Suprapubic skin (tissue), 4 donors: Measurements from ENCODE around the gene PROC. TPM values are rescaled to one million over a fixed set of nuclear protein-coding genes. Genes with fewer than 3 reads are reported as not detected.

Experiments
- DNase-seq, 2 donors: peaks; one replicate each; pipeline ENCODE4 v3.0.0-alpha.2; 2019; ENCODE audit warnings: low spot score in 2 of 2
- H3K27ac ChIP-seq: fragments of 200-600 bp; sonication (generic); one replicate; pipeline ENCODE4 v1.5.1; 2019
- H3K27me3 ChIP-seq: fragments of 200-600 bp; sonication (generic); one replicate; pipeline ENCODE4 v1.5.1; 2019
- H3K36me3 ChIP-seq: fragments of 200-600 bp; sonication (generic); one replicate; pipeline ENCODE4 v1.5.1; 2019
- H3K4me1 ChIP-seq: fragments of 200-600 bp; sonication (generic); one replicate; pipeline ENCODE4 v1.5.1; 2019
- H3K4me3 ChIP-seq: fragments of 200-600 bp; sonication (generic); one replicate; pipeline ENCODE4 v1.5.1; 2019; ENCODE audit warnings: mild to moderate bottlenecking
- H3K9me3 ChIP-seq: fragments of 200-600 bp; sonication (generic); one replicate; pipeline ENCODE4 v1.5.1; 2019
- EP300 ChIP-seq: sonication (generic); formaldehyde crosslinking; IDR thresholded peaks from one replicate; pipeline ENCODE4 v1.6.1; 2017; ENCODE audit warnings: antibody characterized with exemption
- POLR2A ChIP-seq, 2 donors: fragments of 450-650 bp; IDR thresholded peaks; one replicate each; pipeline ENCODE4 v1.6.1; 2017; ENCODE audit warnings: antibody characterized with exemption in 2 of 2, mild to moderate bottlenecking in 2 of 2, moderate library complexity in 2 of 2
- POLR2AphosphoS5 ChIP-seq, 3 donors: sonication (generic); formaldehyde crosslinking; IDR thresholded peaks; one replicate each; pipeline ENCODE4 v1.6.1; 2017; ENCODE audit warnings: antibody characterized with exemption in 3 of 3
- WGBS: methylation state at CpG from one replicate; pipeline ENCODE4 v1.1.5; 2018; 5-methylcytosine and 5-hydroxymethylcytosine counted together
- total RNA-seq, 4 donors: library from RNA; depleted of rRNA; stranded (reverse); fragments of >200 nt; gene quantifications; one replicate each; pipeline ENCODE4 v1.1.0, GENCODE V29; 2016
- TF ChIP-seq, protein P1 (sequence below), 2 donors: fragments of 200-600 bp in 1 of 2; fragments of 450-650 bp in 1 of 2; sonication (generic) in 1 of 2; IDR thresholded peaks; one replicate each; pipeline ENCODE4 v1.5.1; 2016 to 2019; ENCODE audit warnings: antibody characterized with exemption in 2 of 2, mild to moderate bottlenecking in 1 of 2, moderate library complexity in 1 of 2

PROC gene
- total RNA-seq, 4 donors from 2014 or later: 0.36 to 7.1 TPM; not detected in 2

DNA sequence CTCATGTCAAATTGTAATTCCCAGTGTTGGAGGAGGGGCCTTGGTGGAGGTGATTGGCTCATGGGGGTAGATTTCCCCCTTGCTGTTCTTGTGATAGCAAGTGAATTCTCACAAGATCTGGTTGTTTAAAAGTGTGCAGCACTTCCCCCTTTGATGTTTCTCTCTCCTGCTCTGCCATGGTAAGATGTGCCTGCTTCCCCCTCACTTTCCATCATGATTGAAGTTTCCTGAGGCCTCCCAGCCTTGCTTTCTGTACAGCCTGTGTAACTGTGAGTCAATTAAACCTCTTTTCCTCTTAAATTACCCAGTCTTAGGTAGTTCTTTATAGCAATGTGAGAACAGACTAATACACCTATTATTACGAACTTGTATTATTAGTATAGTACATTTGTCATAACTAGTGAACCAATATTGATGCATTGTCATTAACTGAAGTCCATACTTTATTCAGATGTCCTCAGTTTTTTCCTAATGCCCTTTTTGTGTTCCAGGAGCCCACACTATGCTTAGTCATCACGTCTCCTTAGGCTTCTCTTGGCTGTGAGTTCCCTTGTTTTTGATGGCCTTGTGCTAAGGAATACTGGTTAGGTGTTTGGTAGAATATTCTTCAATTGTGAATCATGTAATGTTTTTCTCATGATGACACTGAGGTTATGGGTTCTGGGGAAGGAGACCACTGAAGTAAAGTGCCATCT lies 25.9 kb upstream of the PROC start:
- no peak for TF ChIP-seq EP300
- TF ChIP-seq, protein P1, sequence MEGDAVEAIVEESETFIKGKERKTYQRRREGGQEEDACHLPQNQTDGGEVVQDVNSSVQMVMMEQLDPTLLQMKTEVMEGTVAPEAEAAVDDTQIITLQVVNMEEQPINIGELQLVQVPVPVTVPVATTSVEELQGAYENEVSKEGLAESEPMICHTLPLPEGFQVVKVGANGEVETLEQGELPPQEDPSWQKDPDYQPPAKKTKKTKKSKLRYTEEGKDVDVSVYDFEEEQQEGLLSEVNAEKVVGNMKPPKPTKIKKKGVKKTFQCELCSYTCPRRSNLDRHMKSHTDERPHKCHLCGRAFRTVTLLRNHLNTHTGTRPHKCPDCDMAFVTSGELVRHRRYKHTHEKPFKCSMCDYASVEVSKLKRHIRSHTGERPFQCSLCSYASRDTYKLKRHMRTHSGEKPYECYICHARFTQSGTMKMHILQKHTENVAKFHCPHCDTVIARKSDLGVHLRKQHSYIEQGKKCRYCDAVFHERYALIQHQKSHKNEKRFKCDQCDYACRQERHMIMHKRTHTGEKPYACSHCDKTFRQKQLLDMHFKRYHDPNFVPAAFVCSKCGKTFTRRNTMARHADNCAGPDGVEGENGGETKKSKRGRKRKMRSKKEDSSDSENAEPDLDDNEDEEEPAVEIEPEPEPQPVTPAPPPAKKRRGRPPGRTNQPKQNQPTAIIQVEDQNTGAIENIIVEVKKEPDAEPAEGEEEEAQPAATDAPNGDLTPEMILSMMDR (IDR thresholded peaks at IDR 0.05): no peak
- no peak for TF ChIP-seq POLR2A (IDR thresholded peaks at IDR 0.05)
- no peak for TF ChIP-seq POLR2AphosphoS5 (IDR thresholded peaks at IDR 0.05)
- Histone ChIP-seq H3K4me1 (peaks cover 11% of the 10 kb centered on the region), H3K27me3 (no peaks in the 10 kb centered on the region), H3K36me3 (no peaks in the 10 kb centered on the region), H3K4me3 (no peak overlapping the region), H3K27ac (no peak overlapping the region), H3K9me3 (no peaks in the 10 kb centered on the region)
- no peak for DNase-seq
- 81% methylated on average over 2 of the region's 2 CpGs for WGBS

DNA sequence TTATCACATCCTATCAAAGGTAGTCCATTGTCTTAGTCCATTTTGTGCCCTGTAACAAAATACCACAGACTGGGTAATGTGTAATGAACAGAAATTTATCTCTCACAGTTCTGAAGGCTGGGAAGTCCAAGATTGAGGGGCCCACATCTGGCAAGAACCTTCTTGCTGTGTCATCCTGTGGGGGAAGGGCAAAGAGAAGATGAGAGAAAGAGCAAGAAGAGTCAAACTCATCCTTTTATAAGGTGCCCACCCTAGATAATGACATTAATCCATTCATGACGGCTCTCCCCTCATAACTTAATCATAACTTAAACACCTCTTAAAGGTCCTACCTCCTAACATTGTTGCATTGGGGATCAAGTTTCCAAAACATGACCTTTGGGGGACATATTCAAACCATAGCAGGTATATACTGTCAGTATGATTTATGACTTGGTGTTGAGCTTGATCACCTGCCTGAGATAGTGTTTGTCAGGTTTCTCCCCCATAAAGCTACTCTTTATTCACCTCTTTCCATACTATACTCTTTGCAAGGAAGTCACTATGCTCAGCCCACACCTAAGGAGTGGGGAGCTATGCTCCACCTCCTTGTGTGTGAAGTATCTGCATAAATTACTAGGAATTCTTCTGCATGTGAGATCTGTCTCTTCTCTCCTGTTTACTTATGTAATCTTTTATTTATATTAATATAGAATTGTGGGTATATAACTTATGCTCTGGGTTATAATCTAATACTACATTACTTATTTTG lies 25.2 kb upstream of the PROC start:
- peaks cover 18% of the 10 kb centered on the region for H3K4me1 ChIP-seq
- no peaks in the 10 kb centered on the region for H3K9me3 ChIP-seq
- H3K36me3 ChIP-seq: no peaks in the 10 kb centered on the region
- H3K27ac ChIP-seq: no peak overlapping the region
- DNase-seq: no peak
- WGBS: 100% methylated on average over 1 of the region's 1 CpG
- TF ChIP-seq, protein P1 (IDR thresholded peaks at IDR 0.05): no peak
- no peak for TF ChIP-seq POLR2AphosphoS5 (IDR thresholded peaks at IDR 0.05)
- TF ChIP-seq EP300: no peak
- no peak for TF ChIP-seq POLR2A (IDR thresholded peaks at IDR 0.05)
- no peaks in the 10 kb centered on the region for H3K27me3 ChIP-seq
- no peak overlapping the region for H3K4me3 ChIP-seq

DNA sequence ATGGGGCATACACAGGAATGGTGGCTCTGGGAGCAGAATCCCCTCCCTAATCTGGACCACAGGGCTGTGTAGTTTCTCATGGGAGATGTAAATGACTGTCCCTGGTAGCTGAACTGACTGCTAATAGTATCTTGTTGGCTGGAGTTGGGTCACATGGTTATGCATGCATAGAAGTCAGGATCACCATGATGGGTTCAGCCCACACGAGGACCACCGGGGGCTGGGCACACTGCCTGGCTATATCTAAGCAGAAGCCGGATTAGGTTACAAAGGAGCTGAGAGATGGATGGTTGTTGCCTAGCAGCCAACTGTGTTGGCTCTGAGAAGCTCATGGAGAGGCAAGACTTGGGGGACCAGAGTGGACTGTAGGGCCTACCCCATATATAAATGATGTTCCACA lies 23.7 kb upstream of the PROC start:
- no peaks in the 10 kb centered on the region for H3K36me3 ChIP-seq
- H3K4me1 ChIP-seq: peaks cover 19% of the 10 kb centered on the region
- H3K9me3 ChIP-seq: no peaks in the 10 kb centered on the region
- no peak overlapping the region for H3K27ac ChIP-seq
- no peak overlapping the region for H3K4me3 ChIP-seq
- 76% methylated on average over 3 of the region's 3 CpGs for WGBS
- no peaks in the 10 kb centered on the region for H3K27me3 ChIP-seq
- DNase-seq: no peak
- TF ChIP-seq POLR2A (IDR thresholded peaks at IDR 0.05): no peak
- TF ChIP-seq EP300: no peak
- TF ChIP-seq, protein P1 (IDR thresholded peaks at IDR 0.05): no peak
- no peak for TF ChIP-seq POLR2AphosphoS5 (IDR thresholded peaks at IDR 0.05)

DNA sequence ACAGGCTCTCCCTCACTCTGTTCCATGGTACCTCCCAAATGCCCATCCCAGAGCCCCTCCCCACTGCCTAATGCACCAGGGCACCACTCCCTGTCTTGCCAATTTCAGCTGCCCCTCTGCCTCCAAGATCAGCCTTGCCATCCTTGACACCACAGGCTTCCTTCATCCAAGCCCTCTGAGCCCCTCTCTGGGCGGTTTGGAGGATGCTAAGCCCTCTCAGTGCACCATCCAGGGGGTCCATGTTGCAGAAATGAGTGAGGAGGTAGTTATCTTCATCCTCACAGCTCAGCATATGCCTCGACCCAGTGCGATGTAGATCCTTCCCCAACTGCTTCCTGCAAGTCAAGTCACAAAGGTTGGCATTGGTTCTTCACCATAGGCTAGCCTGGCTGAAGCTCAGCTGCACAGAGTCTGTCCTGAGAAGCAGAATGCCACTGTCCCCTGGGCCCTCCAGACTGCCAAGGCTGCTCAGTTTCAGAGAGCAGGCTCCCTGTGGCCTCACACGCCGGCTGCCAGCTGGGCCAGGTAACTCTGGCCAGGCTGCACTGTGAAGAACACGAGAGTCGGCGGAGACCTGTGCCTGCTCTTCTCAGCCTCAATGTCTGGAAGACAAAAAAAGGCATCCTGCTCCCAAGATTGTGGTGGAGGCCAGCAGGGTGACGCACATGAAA lies 20.5 kb upstream of the PROC start:
- Histone ChIP-seq H3K36me3 (no peaks in the 10 kb centered on the region), H3K4me3 (no peak overlapping the region), H3K27ac (peak overlapping the region; percentile 27), H3K4me1 (peaks cover 45% of the 10 kb centered on the region), H3K9me3 (no peaks in the 10 kb centered on the region), H3K27me3 (no peaks in the 10 kb centered on the region)
- DNase-seq: no peak
- 88% methylated on average over 1 of the region's 9 CpGs for WGBS
- TF ChIP-seq POLR2AphosphoS5 (IDR thresholded peaks at IDR 0.05) (no peak), EP300 (no peak), POLR2A (IDR thresholded peaks at IDR 0.05) (no peak)
- TF ChIP-seq, protein P1 (IDR thresholded peaks at IDR 0.05): no peak

DNA sequence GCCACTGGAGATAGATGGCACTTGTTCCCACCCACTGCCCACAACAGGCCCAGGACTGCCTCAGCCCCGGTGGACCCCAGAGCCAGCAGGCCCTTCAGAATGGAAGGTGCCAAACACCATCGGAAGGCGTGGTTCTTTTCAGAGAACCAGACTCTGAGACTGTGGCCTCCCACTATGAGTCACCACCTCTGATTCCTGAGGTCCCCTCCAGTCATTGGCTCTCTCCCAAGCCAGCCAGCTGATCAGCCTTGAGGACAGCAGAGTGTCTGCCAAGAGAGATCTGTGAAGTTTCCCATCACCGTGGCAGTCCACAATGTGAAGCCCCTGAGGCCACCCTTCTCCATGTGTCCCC lies 20.0 kb upstream of the PROC start:
- Histone ChIP-seq H3K4me3 (no peak overlapping the region), H3K36me3 (no peaks in the 10 kb centered on the region), H3K27ac (peak overlapping the region; percentile 27), H3K27me3 (no peaks in the 10 kb centered on the region), H3K9me3 (no peaks in the 10 kb centered on the region), H3K4me1 (peaks cover 45% of the 10 kb centered on the region)
- WGBS: 0% methylated on average over 4 of the region's 4 CpGs
- peak; percentile 86 to 94 for DNase-seq
- TF ChIP-seq POLR2AphosphoS5 (IDR thresholded peaks at IDR 0.05): no peak
- TF ChIP-seq, protein P1 (IDR thresholded peaks at IDR 0.05): no peak
- TF ChIP-seq EP300: no peak
- no peak for TF ChIP-seq POLR2A (IDR thresholded peaks at IDR 0.05)
